Bronchial epithelial cell (primary cell): Measurements from ENCODE around the gene ZP1. TPM values are rescaled to one million over a fixed set of nuclear protein-coding genes. Genes with fewer than 3 reads are reported as not detected.

Source experiments
- DNase-seq: peaks from one replicate; pipeline ENCODE4 v3.0.0-alpha.2; 2010; ENCODE audit warnings: low read depth
- FAIRE-seq: peaks from 2 replicates; lab custom pipeline; 2011; peaks lifted over from hg19 to GRCh38; lab: Jason Lieb, UNC
- H3K27me3 ChIP-seq: 2 replicates; pipeline ENCODE4 v1.5.1; 2011; ENCODE audit warnings: low read length; ENCODE audit not compliant: control insufficient read depth, insufficient read depth
- H3K36me3 ChIP-seq: 2 replicates; pipeline ENCODE4 v1.5.1; 2011; ENCODE audit warnings: low read length; ENCODE audit not compliant: control insufficient read depth, insufficient read depth
- H3K4me3 ChIP-seq: 2 replicates; pipeline ENCODE4 v1.5.1; 2011; ENCODE audit warnings: mild to moderate bottlenecking, low read depth, low read length, control low read depth
- CTCF ChIP-seq: IDR thresholded peaks from 2 replicates; pipeline ENCODE4 v1.5.1; 2011; ENCODE audit warnings: mild to moderate bottlenecking, moderate library complexity, low read length, control low read depth, inconsistent platforms; ENCODE audit not compliant: insufficient read depth, severe bottlenecking
- total RNA-seq: library from RNA; depleted of rRNA; stranded (reverse); fragments of >200 nt; gene quantifications from 2 replicates; pipeline ENCODE4 v1.2.1, GENCODE V29; 2014

Gene ZP1
- total RNA-seq, 1 donor from 2014 or later = not detected

GRCh38 chr11:60869451-60869825, 2.1 kb downstream of the ZP1 start:
- TF ChIP-seq CTCF = no peak
- Histone ChIP-seq H3K4me3 (no peak overlapping the region), H3K36me3 (no peaks in the 10 kb centered on the region), H3K27me3 (no peaks in the 10 kb centered on the region)
- DNase-seq (no peak), FAIRE-seq (no peak)

GRCh38 chr11:60870276-60870675, 2.9 kb downstream of the ZP1 start:
- no peak for DNase-seq
- Histone ChIP-seq H3K36me3 (no peaks in the 10 kb centered on the region), H3K4me3 (no peak overlapping the region), H3K27me3 (no peaks in the 10 kb centered on the region)
- peak; percentile 40 for FAIRE-seq
- no peak for TF ChIP-seq CTCF

GRCh38 chr11:60870733-60871377, 3.5 kb downstream of the ZP1 start:
- FAIRE-seq (peak; percentile 23), DNase-seq (no peak)
- Histone ChIP-seq H3K4me3 (no peak overlapping the region), H3K27me3 (no peaks in the 10 kb centered on the region), H3K36me3 (no peaks in the 10 kb centered on the region)
- no peak for TF ChIP-seq CTCF

- no peak for TF ChIP-seq CTCF
- DNase-seq (no peak), FAIRE-seq (peak; percentile 89)
- no peak overlapping the region for H3K4me3 ChIP-seq
- no peaks in the 10 kb centered on the region for H3K27me3 ChIP-seq
- H3K36me3 ChIP-seq = no peaks in the 10 kb centered on the region
Observed at GRCh38 chr11:60871378-60872061, 4.2 kb downstream of the ZP1 start.

GRCh38 chr11:60872124-60872960, 5.0 kb downstream of the ZP1 start:
- H3K36me3 ChIP-seq = no peaks in the 10 kb centered on the region
- H3K27me3 ChIP-seq = no peaks in the 10 kb centered on the region
- FAIRE-seq (no peak), DNase-seq (peak; percentile 29)
- H3K4me3 ChIP-seq = no peak overlapping the region
- no peak for TF ChIP-seq CTCF
